K562 (cell line): ENCODE data around the gene MARCKSL1. TPM values are rescaled to one million over a fixed set of nuclear protein-coding genes. Genes with fewer than 3 reads are reported as not detected.
A peak's percentile ranks its signal among the peaks of the same experiment; 100 is the strongest.

Source experiments
- ERF ChIP-seq: fragments of 450-650 bp; formaldehyde crosslinking; IDR thresholded peaks from 2 replicates; pipeline ENCODE4 v1.4.0; 2020; ENCODE audit warnings: mild to moderate bottlenecking, mixed read lengths
- FOS ChIP-seq: IDR thresholded peaks from 3 replicates; pipeline ENCODE4 v1.6.1; 2011; ENCODE audit not compliant: insufficient read length; ENCODE audit errors: extremely low read depth
- LCOR ChIP-seq: sonication (generic); formaldehyde crosslinking; IDR thresholded peaks from 2 replicates; pipeline ENCODE4 v1.8.0; 2022; ENCODE audit warnings: mild to moderate bottlenecking, missing genetic modification reagents
- NR2C1 ChIP-seq, 2 experiments: fragments of 450-650 bp; IDR thresholded peaks; 2 replicates each; pipeline ENCODE4 v1.6.1; 2017; ENCODE audit warnings: mild to moderate bottlenecking in 2 of 2, antibody characterized with exemption in 1 of 2, inconsistent platforms in 1 of 2, missing compliant biosample characterization in 1 of 2, missing genetic modification characterization in 1 of 2
- POLR2A ChIP-seq: fragments of 450-650 bp; conservative IDR thresholded peaks from 2 replicates; pipeline ENCODE4 v1.6.1; 2016
- SMAD4 ChIP-seq: fragments of 250-450 bp; sonication (Bioruptor Pico); conservative IDR thresholded peaks from 2 replicates; pipeline ENCODE4 v1.8.0; 2021; ENCODE audit warnings: inconsistent platforms, mild to moderate bottlenecking, moderate library complexity
- SMARCA4 ChIP-seq: fragments of 450-650 bp; IDR thresholded peaks from 2 replicates; pipeline ENCODE4 v1.6.1; 2016
- TOE1 ChIP-seq, 2 experiments: fragments of 450-650 bp in 1 of 2; sonication (generic) in 1 of 2; formaldehyde crosslinking in 1 of 2; IDR thresholded peaks; 2 replicates each; pipeline versions ENCODE4 v1.7.1 to v1.8.0; 2016 to 2022; ENCODE audit warnings: borderline replicate concordance in 2 of 2, mild to moderate bottlenecking in 2 of 2, antibody characterized with exemption in 1 of 2, inconsistent platforms in 1 of 2, low read depth in 1 of 2, missing genetic modification reagents in 1 of 2, moderate library complexity in 1 of 2
- ZFP1 ChIP-seq: fragments of 450-650 bp; formaldehyde crosslinking; IDR thresholded peaks from 2 replicates; pipeline ENCODE4 v1.4.0; 2020; ENCODE audit warnings: mild to moderate bottlenecking, mixed read lengths
- ZKSCAN1 ChIP-seq: fragments of 150-350 bp; IDR thresholded peaks from 2 replicates; pipeline ENCODE4 v1.6.1; 2016; ENCODE audit warnings: low read depth, low read length
- ZNF431 ChIP-seq: sonication (generic); formaldehyde crosslinking; IDR thresholded peaks from 2 replicates; pipeline ENCODE4 v1.8.0; 2022; ENCODE audit warnings: mild to moderate bottlenecking, missing genetic modification reagents
- ZNF766 ChIP-seq: fragments of 200-800 bp; sonication (Bioruptor generic); conservative IDR thresholded peaks from 2 replicates; pipeline ENCODE4 v1.6.1; 2016; ENCODE audit warnings: missing genetic modification characterization, missing compliant biosample characterization
- ZNF830 ChIP-seq: fragments of 250-450 bp; sonication (Bioruptor Pico); IDR thresholded peaks from 2 replicates; pipeline ENCODE4 v1.5.0; 2021; ENCODE audit warnings: mild to moderate bottlenecking
- polyA plus RNA-seq, 8 experiments: library from polyadenylated mRNA; depleted of rRNA in 4 of 8; stranded (reverse) in 5 of 8; unstranded in 3 of 8; fragments of >200 nt; fragmentation: Nextera tagmentation in 2 of 8; fragmentation: Illumina TruSeq in 1 of 8; extraction: Ambion mirVana in 2 of 8; extraction: Trizol in 1 of 8; gene quantifications; 2 replicates each; pipeline versions ENCODE4 v1.2.1 to v1.2.3, GENCODE V29; 2011 to 2014; ENCODE audit warnings: inconsistent platforms in 1 of 8, missing spikeins in 1 of 8
- total RNA-seq, 7 experiments: library from RNA; depleted of rRNA in 6 of 7; stranded (reverse); fragments of >200 nt in 6 of 7; fragmentation: Illumina TruSeq in 2 of 7; extraction: Trizol in 2 of 7; gene quantifications; 2 replicates each; pipeline versions ENCODE4 v1.2.1 to v1.2.3, GENCODE V29; 2011 to 2021; ENCODE audit warnings: low replicate concordance in 1 of 7
- TF ChIP-seq, protein P1 (sequence below), 2 experiments: fragments of 450-650 bp; IDR thresholded peaks; 2 replicates each; pipeline ENCODE4 v1.6.1; 2016; ENCODE audit warnings: mild to moderate bottlenecking in 2 of 2, borderline replicate concordance in 1 of 2, low read depth in 1 of 2, moderate library complexity in 1 of 2
- TF ChIP-seq, protein P2 (sequence below): fragments of 150-350 bp; conservative IDR thresholded peaks from 2 replicates; pipeline ENCODE4 v1.6.1; 2014; ENCODE audit warnings: low read length
- TF ChIP-seq, protein P3 (sequence below): sonication (generic); formaldehyde crosslinking; IDR thresholded peaks from 2 replicates; pipeline ENCODE4 v1.8.1; 2022; ENCODE audit warnings: missing genetic modification reagents

The MARCKSL1 gene
- total and polyA plus RNA-seq, 9 of the 15 experiments (the other 6 are each of a cell fraction or from before 2014, with no cell fraction given): 14.7 to 325 (median 155) TPM

DNA sequence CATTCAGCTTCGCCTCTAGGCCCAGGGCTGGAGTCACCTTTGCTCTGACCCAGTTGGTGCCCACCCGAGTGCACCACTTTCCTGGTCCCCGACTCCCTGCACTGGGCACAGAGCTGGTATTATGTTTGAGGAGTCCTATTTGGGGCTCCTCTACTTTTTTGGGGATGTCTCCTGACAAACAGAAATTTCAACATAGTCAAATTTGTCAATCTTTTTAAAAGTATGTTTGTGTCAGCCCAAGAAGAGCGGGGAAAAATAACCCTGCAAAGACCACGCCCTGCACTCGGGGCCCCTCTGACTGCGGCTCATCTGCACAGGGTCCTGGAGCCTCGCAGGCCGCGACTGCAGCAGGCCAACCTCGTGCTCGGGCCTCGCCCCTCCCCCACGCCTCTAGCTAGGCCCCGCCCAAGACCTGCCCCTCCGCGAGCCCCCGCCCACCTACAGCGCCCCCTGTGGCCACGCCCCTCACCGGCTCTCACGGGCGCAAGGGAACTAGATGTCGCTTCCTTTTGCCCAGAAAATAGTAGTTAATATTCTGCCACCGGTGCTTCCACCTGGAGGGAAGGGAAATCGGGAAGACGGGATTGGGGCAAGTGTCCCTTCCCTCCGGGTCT is 14.9 kb upstream of the MARCKSL1 start (continued):
- TF ChIP-seq, protein P1, sequence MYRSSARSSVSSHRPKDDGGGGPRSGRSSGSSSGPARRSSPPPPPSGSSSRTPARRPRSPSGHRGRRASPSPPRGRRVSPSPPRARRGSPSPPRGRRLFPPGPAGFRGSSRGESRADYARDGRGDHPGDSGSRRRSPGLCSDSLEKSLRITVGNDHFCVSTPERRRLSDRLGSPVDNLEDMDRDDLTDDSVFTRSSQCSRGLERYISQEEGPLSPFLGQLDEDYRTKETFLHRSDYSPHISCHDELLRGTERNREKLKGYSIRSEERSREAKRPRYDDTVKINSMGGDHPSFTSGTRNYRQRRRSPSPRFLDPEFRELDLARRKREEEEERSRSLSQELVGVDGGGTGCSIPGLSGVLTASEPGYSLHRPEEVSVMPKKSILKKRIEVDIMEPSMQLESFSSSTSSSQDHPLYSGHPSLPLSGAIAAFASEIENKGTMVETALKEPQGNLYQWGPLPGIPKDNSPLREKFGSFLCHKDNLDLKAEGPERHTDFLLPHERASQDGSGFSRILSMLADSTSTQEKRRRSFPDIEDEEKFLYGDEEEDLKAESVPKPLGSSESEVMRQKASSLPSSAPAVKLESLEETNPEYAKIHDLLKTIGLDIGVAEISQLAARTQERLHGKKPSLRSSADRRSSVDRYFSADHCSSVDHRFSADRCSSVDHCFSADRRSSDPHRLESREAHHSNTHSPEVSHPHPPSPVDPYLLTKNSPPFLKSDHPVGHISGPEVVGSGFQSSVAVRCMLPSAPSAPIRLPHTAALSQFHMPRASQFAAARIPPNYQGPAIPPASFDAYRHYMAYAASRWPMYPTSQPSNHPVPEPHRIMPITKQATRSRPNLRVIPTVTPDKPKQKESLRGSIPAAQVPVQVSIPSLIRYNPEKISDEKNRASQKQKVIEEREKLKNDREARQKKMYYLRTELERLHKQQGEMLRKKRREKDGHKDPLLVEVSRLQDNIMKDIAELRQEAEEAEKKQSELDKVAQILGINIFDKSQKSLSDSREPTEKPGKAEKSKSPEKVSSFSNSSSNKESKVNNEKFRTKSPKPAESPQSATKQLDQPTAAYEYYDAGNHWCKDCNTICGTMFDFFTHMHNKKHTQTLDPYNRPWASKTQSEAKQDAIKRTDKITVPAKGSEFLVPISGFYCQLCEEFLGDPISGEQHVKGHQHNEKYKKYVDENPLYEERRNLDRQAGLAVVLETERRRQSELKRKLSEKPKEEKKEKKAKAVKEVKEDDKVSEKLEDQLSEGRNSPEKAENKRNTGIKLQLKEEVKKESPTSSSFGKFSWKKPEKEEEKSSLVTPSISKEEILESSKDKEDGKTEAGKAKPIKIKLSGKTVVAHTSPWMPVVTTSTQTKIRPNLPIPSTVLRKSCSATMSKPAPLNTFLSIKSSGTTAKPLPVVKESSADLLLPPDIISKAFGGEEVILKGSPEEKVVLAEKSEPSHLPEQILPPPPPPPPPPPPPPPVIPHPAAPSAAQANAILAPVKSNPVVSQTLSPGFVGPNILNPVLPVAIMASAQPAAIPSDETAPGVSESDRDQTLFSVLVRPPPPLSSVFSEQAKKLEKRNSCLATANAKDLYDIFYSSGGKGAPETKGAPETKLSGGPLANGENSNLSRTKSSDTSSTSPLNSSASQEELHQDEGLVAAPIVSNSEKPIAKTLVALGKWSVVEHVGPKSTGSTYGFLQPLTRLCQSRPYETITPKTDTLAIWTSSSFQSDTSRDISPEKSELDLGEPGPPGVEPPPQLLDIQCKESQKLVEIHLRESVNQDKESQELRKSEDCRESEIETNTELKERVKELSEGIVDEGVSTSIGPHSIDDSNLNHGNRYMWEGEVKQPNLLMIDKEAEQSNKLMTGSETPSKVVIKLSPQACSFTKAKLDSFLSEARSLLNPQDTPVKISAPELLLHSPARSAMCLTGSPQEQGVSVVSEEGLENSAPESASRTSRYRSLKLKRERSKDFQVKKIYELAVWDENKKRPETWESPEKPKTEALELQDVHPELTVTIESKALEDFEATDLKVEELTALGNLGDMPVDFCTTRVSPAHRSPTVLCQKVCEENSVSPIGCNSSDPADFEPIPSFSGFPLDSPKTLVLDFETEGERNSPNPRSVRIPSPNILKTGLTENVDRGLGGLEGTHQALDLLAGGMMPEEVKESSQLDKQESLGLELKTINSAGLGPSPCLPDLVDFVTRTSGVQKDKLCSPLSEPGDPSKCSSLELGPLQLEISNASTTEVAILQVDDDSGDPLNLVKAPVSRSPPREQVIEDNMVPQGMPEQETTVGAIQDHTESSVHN (IDR thresholded peaks at IDR 0.05; ENCODE audit: borderline replicate concordance in 1 of 2, low read depth in 1 of 2): no peak; a peak in 1 of 4 replicates
- TF ChIP-seq ZNF830 (CRISPR knock-in tag) (no peak), SMAD4 (peak; percentile 79), ZKSCAN1 (peak; percentile 62; the same call in 1 of the 2 replicates), ERF (peak; percentile 92; the same call in 1 of the 2 replicates), TOE1 (IDR thresholded peaks at IDR 0.05; ENCODE audit: borderline replicate concordance) (peak; percentile 61; the same call in 1 of the 2 replicates), TOE1 (CRISPR knock-in tag; IDR thresholded peaks at IDR 0.05; ENCODE audit: borderline replicate concordance, low read depth) (no peak; the same call in 1 of the 2 replicates), LCOR (no peak), SMARCA4 (peak; percentile 61; the same call in 1 of the 2 replicates), ZFP1 (CRISPR knock-in tag) (no peak), POLR2A (peak; percentile 34; the same call in 1 of the 2 replicates), NR2C1 (IDR thresholded peaks at IDR 0.05) (peak; percentile 27; the same call in 1 of the 2 replicates), NR2C1 (tag; IDR thresholded peaks at IDR 0.05) (peak; percentile 79), FOS (no peak), ZNF431 (no peak), ZNF766 (peak; percentile 88)
- TF ChIP-seq, protein P2, sequence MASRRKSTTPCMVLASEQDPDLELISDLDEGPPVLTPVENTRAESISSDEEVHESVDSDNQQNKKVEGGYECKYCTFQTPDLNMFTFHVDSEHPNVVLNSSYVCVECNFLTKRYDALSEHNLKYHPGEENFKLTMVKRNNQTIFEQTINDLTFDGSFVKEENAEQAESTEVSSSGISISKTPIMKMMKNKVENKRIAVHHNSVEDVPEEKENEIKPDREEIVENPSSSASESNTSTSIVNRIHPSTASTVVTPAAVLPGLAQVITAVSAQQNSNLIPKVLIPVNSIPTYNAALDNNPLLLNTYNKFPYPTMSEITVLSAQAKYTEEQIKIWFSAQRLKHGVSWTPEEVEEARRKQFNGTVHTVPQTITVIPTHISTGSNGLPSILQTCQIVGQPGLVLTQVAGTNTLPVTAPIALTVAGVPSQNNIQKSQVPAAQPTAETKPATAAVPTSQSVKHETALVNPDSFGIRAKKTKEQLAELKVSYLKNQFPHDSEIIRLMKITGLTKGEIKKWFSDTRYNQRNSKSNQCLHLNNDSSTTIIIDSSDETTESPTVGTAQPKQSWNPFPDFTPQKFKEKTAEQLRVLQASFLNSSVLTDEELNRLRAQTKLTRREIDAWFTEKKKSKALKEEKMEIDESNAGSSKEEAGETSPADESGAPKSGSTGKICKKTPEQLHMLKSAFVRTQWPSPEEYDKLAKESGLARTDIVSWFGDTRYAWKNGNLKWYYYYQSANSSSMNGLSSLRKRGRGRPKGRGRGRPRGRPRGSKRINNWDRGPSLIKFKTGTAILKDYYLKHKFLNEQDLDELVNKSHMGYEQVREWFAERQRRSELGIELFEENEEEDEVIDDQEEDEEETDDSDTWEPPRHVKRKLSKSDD: no peak
- TF ChIP-seq, protein P3, sequence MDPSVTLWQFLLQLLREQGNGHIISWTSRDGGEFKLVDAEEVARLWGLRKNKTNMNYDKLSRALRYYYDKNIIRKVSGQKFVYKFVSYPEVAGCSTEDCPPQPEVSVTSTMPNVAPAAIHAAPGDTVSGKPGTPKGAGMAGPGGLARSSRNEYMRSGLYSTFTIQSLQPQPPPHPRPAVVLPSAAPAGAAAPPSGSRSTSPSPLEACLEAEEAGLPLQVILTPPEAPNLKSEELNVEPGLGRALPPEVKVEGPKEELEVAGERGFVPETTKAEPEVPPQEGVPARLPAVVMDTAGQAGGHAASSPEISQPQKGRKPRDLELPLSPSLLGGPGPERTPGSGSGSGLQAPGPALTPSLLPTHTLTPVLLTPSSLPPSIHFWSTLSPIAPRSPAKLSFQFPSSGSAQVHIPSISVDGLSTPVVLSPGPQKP: no peak
